ENCODE data around the gene DYRK1A. TPM values are rescaled to one million over a fixed set of nuclear protein-coding genes. Genes with fewer than 3 reads are reported as not detected.

The DYRK1A gene
- total RNA-seq, 8 experiments from 2014 or later = 37.3 to 65.7 (median 53.6) TPM

DNA sequence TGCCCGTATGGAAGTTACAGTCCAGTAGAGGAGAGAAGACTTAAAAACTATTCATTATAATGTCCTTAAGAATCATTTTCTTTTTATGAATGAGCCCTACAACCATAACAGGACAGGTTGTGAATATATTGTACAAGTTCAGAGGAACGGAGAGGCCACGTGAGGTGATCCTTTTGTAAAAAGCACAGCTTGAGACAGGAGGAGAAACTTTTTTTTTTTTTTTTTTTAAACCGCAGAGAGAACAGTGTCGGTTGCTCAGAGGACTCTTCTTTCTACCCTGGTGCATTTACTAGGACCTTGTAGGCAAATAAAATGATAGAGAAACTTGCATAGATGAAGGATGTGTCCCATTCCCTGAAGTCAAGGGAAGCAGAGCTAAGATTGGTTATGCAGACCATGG lies 32.1 kb downstream of the DYRK1A start:
- Histone ChIP-seq H3K4me1 (replicated peaks in 1 of 2) (peaks cover 0 to 9% of the 10 kb centered on the region in 2 donors), H3K4me3 (no peak overlapping the region), H3K27ac (no peak overlapping the region)
- in situ Hi-C loops (cut with MboI; ENCODE audit: low pct_unique_long_range_greater_than_20kb in 2 of 9, low sequenced_read_pairs in 9 of 9, unreplicated experiment in 9 of 9) = no loop called here
- ATAC-seq (replicated peaks in 6 of 8) = no peak
- 55 to 95% (median 79%) methylated on average over 1 to 5 of the region's 5 CpGs; no CpG with 5 or more reads in 1 of the 10 experiments for WGBS, 10 experiments

DNA sequence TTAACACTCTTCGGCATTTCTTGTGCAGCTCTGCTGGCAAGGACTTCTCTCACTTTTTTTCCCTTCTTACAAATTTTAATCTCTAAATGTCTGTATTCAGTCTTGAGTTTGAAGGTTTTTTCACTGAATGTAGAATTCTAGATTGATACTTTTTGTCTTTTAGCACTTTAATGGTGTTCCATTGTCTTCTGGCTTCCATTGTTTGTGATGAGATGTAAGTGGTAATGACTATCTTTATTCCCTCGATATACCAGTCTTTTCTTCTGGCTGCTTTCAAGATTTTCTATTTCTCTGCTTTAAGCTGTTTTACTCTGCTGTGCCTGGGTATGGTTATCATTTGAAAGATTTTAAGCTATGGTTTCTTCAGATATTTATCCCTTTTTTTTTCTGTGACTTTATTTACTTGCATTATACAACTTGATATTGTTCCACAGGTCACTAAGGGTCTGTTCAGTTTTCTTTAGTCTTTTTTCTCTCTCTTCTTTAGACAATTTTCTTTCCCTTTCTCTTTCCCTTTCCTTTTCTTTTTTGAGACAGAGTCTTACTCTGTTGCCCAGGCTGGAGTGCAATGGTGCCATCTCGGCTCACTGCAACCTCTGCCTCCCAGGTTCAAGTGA lies 35.8 kb downstream of the DYRK1A start:
- no peak for ATAC-seq (replicated peaks in 6 of 8)
- 91 to 100% (median 100%) methylated on average over 2 to 3 of the region's 3 CpGs; no CpG with 5 or more reads in 1 of the 10 experiments for WGBS, 10 experiments
- no peak overlapping the region for H3K27ac ChIP-seq
- peaks cover 0 to 2% of the 10 kb centered on the region in 2 donors for H3K4me1 ChIP-seq (replicated peaks in 1 of 2)
- H3K4me3 ChIP-seq = no peak overlapping the region
- in situ Hi-C loops (cut with MboI; ENCODE audit: low pct_unique_long_range_greater_than_20kb in 2 of 9, low sequenced_read_pairs in 9 of 9, unreplicated experiment in 9 of 9) = no loop called here

DNA sequence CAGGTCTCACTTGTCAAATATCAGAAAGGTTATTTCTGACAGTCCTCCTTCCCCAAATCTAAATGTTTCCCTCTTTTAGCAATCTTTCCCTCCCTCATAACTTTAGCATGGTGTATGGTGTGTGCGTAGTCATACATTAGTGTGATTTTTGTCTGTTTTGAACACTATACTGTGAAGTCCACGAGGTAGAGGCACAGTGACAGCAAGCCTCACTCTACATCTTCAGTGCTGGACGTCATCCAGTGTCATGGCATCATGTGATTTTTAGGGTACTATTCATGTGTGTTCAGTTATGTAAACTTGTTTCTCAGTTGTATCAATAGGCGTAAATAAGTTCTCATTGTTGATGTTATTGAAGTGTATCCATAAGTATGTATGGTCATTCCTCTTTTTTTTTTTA lies 39.1 kb downstream of the DYRK1A start:
- no peak for ATAC-seq (replicated peaks in 6 of 8)
- no peak overlapping the region for H3K27ac ChIP-seq
- H3K4me1 ChIP-seq (replicated peaks in 1 of 2) = peaks cover 0 to 3% of the 10 kb centered on the region in 2 donors
- 79 to 100% (median 86%) methylated on average over 1 to 4 of the region's 4 CpGs; no CpG with 5 or more reads in 2 of the 10 experiments for WGBS, 10 experiments
- in situ Hi-C loops (cut with MboI; ENCODE audit: low pct_unique_long_range_greater_than_20kb in 2 of 9, low sequenced_read_pairs in 9 of 9, unreplicated experiment in 9 of 9) = no loop called here
- H3K4me3 ChIP-seq = no peak overlapping the region

DNA sequence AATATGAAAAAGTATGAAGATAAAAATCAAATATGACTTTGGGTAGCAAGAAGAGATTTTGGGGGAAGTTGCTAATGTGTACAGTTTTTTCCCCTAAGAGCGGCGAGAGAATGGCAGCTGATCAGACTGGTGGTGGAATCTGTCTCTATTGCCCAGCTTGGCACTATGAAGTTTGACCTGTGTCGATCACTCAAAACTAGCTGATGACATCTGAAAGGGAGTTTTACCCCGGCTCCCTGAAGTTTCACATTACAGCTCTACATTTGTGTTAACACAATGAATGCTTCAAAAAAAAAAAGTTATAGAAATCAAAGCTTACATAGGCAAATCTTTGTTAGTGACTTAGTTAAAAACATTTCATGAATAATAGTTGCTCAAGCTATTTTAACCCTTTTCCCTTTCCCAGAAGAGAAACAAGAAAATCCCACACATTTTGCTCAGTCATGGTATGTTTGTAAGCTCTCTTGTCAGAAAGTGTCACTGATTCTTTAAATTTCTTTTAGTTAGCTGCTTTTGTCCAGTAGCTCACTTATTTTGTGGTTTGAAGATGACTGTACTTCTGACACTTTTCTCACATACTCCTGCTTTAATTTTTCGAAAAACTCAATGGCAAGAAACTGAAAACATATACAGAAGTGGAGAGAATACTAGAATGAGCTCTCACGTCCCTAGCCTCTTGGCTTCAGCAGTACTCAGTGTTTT lies 41.3 kb downstream of the DYRK1A start:
- ATAC-seq (replicated peaks in 6 of 8) = peak in 3 of 8 experiments; percentile 40 to 79 (median 68)
- no peak overlapping the region for H3K4me3 ChIP-seq
- 18 to 100% (median 88%) methylated on average over 2 to 6 of the region's 6 CpGs for WGBS, 10 experiments
- H3K27ac ChIP-seq = no peak overlapping the region
- H3K4me1 ChIP-seq (replicated peaks in 1 of 2) = peaks cover 0 to 3% of the 10 kb centered on the region in 2 donors
- in situ Hi-C loops (cut with MboI; ENCODE audit: low pct_unique_long_range_greater_than_20kb in 2 of 9, low sequenced_read_pairs in 9 of 9, unreplicated experiment in 9 of 9) = no loop called here

DNA sequence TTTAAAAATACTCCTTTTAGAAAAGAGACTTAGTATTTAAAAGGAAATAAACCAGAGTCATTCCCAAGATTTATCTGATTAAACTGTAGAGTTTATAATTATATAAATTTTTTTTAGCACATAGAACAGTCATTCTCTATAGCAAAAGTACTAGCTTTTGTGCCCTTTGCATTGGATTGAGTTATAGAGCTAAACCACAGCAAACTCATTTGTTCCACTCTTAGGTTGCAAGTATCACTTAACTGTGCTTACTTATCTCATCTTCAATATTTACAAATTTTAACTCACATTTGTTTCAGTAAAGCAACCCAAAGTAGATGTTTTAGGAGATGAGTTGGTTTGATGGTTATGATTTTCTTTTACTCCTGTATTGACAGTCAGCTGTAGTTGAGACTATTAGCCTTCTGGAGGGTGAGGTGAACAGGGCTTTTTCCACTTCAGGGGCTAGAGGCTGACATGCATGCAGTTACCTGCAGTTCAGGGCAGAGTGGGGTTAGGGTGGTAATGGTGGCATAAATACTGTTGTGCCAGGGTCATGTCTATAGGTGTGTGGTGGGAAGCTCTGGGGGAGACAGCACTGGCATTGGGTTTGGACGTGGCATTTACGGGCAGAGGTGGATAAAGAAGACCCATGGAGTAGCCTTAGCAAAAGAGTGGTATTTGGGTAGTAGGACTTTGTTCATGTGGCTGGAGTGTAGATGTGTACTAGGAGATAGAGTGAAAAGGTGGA lies 42.1 kb downstream of the DYRK1A start:
- in situ Hi-C loops (cut with MboI; ENCODE audit: low pct_unique_long_range_greater_than_20kb in 2 of 9, low sequenced_read_pairs in 9 of 9, unreplicated experiment in 9 of 9) = no loop called here
- Histone ChIP-seq H3K4me1 (replicated peaks in 1 of 2) (peaks cover 0 to 3% of the 10 kb centered on the region in 2 donors), H3K27ac (no peak overlapping the region), H3K4me3 (no peak overlapping the region)
- no peak for ATAC-seq (replicated peaks in 6 of 8)
- WGBS, 10 experiments = 100% methylated on average over 1 to 2 of the region's 2 CpGs; no CpG with 5 or more reads in 3 of the 10 experiments

DNA sequence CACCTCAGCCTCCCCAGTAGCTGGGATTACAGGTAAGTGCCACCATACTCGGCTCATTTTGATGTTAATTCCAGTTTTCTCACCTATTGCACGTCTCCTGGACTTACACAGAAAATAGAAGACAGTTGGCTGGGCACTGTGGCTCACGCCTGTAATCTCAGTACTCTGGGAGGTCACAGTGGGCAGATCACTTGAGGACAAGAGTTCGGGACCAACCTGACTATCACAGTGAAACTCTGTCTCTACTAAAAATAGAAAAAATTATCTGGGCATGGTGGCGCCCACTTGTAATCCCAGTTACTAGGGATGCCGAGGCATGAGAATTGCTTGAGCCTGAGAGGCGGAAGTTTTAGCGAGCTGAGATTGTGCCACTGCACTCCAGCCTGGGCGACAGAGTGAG lies 44.1 kb downstream of the DYRK1A start:
- no peak for ATAC-seq (replicated peaks in 6 of 8)
- 91 to 100% (median 100%) methylated on average over 1 to 7 of the region's 9 CpGs; no CpG with 5 or more reads in 3 of the 10 experiments for WGBS, 10 experiments
- Histone ChIP-seq H3K27ac (no peak overlapping the region), H3K4me3 (no peak overlapping the region), H3K4me1 (replicated peaks in 1 of 2) (peaks cover 0 to 3% of the 10 kb centered on the region in 2 donors)
- in situ Hi-C loops (cut with MboI; ENCODE audit: low pct_unique_long_range_greater_than_20kb in 2 of 9, low sequenced_read_pairs in 9 of 9, unreplicated experiment in 9 of 9) = no loop called here

DNA sequence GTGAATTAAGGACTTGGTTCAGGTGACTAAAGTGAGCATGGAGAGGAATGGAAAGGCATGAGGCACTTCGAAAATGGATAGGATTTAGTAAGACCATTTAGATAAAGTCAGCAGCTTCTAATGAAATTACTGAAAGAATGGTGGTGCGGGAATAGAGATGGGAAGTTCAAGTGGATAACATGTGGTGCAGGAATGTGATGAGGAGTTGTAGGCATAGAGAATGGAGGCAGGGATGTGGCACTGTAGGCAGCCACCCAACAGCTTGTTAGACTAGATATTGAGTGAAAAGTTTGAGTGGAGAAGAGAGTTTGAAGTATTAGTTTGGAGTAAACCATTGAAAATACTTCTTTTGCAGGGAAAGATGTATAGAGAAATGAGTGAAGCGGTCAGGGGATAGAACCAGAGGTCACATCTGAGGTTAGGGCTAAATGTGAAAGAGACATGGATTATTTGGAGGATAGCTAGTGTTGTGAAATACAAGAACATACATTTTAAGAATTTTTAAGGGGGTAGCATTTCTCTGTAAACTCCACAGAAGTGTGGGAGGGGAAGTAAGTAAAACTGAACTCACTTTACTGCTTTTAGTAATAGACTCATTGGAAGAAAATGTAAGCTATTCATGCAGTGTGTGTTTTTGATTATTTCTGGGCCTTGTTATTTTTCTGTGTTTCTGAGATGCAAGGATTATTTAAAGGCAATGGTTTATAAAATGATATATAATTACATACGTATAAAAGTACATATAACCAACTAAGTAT lies 46.2 kb downstream of the DYRK1A start:
- peak in 2 of 8 experiments; percentile 35 to 37 for ATAC-seq (replicated peaks in 6 of 8)
- H3K27ac ChIP-seq = no peak overlapping the region
- 18 to 100% (median 82%) methylated on average over 1 to 4 of the region's 4 CpGs for WGBS, 10 experiments
- peaks cover 0 to under 1% of the 10 kb centered on the region in 2 donors for H3K4me1 ChIP-seq (replicated peaks in 1 of 2)
- in situ Hi-C loops (cut with MboI; ENCODE audit: low pct_unique_long_range_greater_than_20kb in 2 of 9, low sequenced_read_pairs in 9 of 9, unreplicated experiment in 9 of 9) = no loop called here
- H3K4me3 ChIP-seq = no peak overlapping the region

DNA sequence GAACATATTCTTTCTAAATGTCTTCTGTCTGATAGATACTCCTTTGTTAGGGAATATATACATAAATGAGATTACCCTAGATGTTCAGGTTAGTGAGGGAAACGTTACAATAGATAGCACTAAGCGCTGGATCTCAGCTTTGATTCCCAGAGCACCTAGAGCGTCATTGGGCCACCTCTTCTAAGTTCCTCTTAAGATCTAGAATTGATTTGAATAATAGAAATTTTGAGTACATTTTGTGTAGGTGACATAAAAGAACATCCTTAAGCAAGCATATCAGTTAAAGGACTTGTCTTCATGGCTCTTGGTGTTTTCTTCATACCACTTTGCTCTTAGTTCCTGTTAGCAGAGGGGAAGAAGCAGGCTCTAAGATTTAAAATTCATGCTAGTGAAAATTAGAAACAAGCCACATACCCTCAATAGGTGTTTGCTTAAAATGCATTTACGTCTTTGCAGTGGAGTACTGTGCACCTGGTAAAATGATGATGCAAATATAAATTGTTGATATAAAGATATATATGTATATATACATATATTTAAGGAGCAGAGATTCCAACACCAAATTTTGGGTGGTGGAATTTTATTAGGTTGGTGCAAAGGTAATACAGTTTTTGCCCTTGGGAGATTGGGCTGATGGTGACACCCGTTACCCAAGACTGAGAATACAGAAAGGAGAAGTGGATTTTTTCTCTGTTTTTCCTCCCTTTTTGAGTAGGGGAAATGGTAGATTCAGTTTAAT lies 47.1 kb downstream of the DYRK1A start:
- Histone ChIP-seq H3K4me3 (no peak overlapping the region), H3K4me1 (replicated peaks in 1 of 2) (no peaks in the 10 kb centered on the region), H3K27ac (no peak overlapping the region)
- no peak for ATAC-seq (replicated peaks in 6 of 8)
- 78 to 100% (median 94%) methylated on average over 1 to 5 of the region's 5 CpGs; no CpG with 5 or more reads in 1 of the 10 experiments for WGBS, 10 experiments
- in situ Hi-C loops (cut with MboI; ENCODE audit: low pct_unique_long_range_greater_than_20kb in 2 of 9, low sequenced_read_pairs in 9 of 9, unreplicated experiment in 9 of 9) = no loop called here

DNA sequence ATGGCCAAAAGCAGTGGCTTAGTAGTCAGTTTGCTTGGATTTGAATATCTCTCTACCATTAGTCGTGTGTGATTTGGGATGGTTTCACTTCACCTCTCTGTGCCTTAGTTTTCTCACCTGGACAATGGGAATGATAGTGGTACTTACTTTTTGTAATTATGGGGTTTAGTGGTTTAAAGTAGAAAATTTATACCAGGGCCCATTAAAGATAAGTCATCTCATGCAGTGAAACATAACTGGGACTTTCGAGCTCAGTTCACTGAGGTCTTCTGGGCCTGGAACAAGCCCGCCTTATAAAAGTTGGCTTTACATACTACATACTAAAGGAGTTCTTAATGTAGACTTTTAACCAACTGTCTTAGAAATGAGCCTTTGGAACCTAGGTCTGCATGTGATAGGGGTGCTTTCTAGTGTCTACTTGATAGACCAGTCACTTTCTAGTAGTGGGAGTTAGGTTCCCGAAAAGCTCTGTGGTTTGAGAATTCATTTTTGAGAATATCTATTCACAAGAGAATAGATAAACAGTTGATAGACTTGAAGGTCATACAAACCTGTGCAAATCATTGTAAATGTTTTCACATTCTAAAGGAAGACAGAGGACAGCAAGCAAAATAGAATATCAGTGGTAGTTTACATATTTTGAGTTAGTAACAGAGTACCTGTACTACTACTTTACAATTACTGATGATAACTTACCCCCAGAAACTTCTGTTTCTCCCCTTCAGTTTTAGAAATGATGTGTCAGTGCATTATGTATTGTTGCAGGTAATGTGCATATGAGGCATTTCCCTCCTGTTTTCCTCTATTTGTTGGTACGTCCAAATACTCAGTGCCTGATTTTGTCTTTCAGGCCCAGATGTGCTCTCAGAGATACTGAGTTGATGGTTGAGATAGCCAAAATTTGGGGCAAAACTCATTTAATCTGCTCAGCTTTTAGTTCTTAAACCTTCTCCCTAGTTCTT lies 48.0 kb downstream of the DYRK1A start:
- no peak overlapping the region for H3K4me3 ChIP-seq
- WGBS, 10 experiments = 87 to 100% (median 95%) methylated on average over 1 to 5 of the region's 5 CpGs
- H3K4me1 ChIP-seq (replicated peaks in 1 of 2) = no peaks in the 10 kb centered on the region
- H3K27ac ChIP-seq = no peak overlapping the region
- in situ Hi-C loops (cut with MboI; ENCODE audit: low pct_unique_long_range_greater_than_20kb in 2 of 9, low sequenced_read_pairs in 9 of 9, unreplicated experiment in 9 of 9) = no loop called here
- no peak for ATAC-seq (replicated peaks in 6 of 8)

DNA sequence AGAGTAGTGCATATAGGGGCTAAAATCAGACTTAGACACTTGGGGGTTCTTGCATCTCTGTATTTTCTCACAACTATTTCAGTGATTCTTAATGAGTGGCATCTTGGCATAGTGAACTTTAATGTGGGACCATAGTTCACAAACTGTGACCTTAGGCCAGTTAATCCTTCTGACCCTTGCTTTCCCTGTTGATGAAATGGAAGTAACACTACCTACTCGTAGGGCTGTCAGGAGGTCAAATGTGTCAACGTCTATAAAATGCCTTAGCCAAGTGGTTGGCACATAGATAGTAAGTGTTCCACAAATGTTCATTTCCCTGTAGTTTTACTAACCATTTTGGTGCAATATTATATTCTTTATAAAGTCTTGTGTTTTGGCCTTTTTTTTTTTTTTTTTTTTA lies 49.4 kb downstream of the DYRK1A start:
- in situ Hi-C loops (cut with MboI; ENCODE audit: low pct_unique_long_range_greater_than_20kb in 2 of 9, low sequenced_read_pairs in 9 of 9, unreplicated experiment in 9 of 9) = no loop called here
- no peak overlapping the region for H3K4me3 ChIP-seq
- 31 to 88% (median 71%) methylated on average over 1 to 2 of the region's 2 CpGs; no CpG with 5 or more reads in 2 of the 10 experiments for WGBS, 10 experiments
- H3K27ac ChIP-seq = no peak overlapping the region
- H3K4me1 ChIP-seq (replicated peaks in 1 of 2) = no peaks in the 10 kb centered on the region
- no peak for ATAC-seq (replicated peaks in 6 of 8)

DNA sequence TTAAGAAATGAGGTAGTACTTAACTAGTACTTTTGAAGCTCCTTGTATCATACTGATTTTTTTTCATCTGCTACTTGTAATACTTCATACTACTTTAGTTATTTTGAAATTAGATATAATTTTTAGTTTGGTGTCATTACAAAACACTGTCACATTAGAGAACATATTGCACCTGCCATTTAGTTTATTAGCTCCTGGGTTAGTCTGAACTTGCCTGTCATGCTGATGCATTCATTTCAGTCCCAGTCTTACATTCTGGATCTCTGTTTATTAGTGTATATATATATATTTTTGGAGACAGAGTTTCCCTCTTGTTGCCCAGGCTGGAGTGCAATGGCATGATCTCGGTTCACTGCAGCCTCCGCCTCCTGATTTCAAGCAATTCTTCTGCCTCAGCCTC lies 50.3 kb downstream of the DYRK1A start:
- Histone ChIP-seq H3K4me3 (no peak overlapping the region), H3K27ac (no peak overlapping the region), H3K4me1 (replicated peaks in 1 of 2) (no peaks in the 10 kb centered on the region)
- WGBS, 10 experiments = 40 to 100% (median 94%) methylated on average over 1 to 2 of the region's 2 CpGs; no CpG with 5 or more reads in 3 of the 10 experiments
- in situ Hi-C loops (cut with MboI; ENCODE audit: low pct_unique_long_range_greater_than_20kb in 2 of 9, low sequenced_read_pairs in 9 of 9, unreplicated experiment in 9 of 9) = no loop called here
- no peak for ATAC-seq (replicated peaks in 6 of 8)

All from motor neuron (in vitro differentiated cells).